ENCODE measurements around the gene POLR2F.
"Not testable (repeated sequence)": the region's sequence is repeated elsewhere in the genome, so short reads cannot be mapped to it uniquely, and the experiment has no call there.

The POLR2F gene

GRCh38 chr22:37925767-37926166, 27.7 kb upstream of the POLR2F start:
- no peak for DNase-seq

GRCh38 chr22:37926358-37926757, 27.1 kb upstream of the POLR2F start:
- no peak for DNase-seq

- DNase-seq: no peak
These were observed 26.5 kb upstream of the POLR2F start for GRCh38 chr22:37926771-37927636.

GRCh38 chr22:37927637-37927936, 25.9 kb upstream of the POLR2F start:
- DNase-seq: no peak

- no peak for DNase-seq
These were observed 24.1 kb upstream of the POLR2F start for GRCh38 chr22:37929390-37929789.

GRCh38 chr22:37930270-37930951, 23.1 kb upstream of the POLR2F start:
- no peak for DNase-seq

- DNase-seq: no peak
These were observed 22.5 kb upstream of the POLR2F start for GRCh38 chr22:37930952-37931440.

GRCh38 chr22:37931893-37932389, 21.6 kb upstream of the POLR2F start:
- DNase-seq: no peak

- no peak for DNase-seq
These were observed 21.1 kb upstream of the POLR2F start for GRCh38 chr22:37932401-37932800.

- DNase-seq: no peak
These were observed 20.5 kb upstream of the POLR2F start for GRCh38 chr22:37932821-37933578.

- DNase-seq: peak; percentile 83
These were observed 19.7 kb upstream of the POLR2F start for GRCh38 chr22:37933711-37934376.

- DNase-seq: no peak
These were observed 12.7 kb upstream of the POLR2F start for GRCh38 chr22:37940698-37941376.

GRCh38 chr22:37942133-37942532, 11.4 kb upstream of the POLR2F start:
- no peak for DNase-seq

- no peak for DNase-seq
These were observed 10.2 kb upstream of the POLR2F start for GRCh38 chr22:37943136-37943824.

- no peak for DNase-seq
These were observed 9.7 kb upstream of the POLR2F start for GRCh38 chr22:37943825-37944198.

- DNase-seq: not testable (repeated sequence)
These were observed 9.1 kb upstream of the POLR2F start for GRCh38 chr22:37944423-37944822.

GRCh38 chr22:37947142-37947795, 6.2 kb upstream of the POLR2F start:
- DNase-seq: not testable (repeated sequence)

GRCh38 chr22:37951305-37951704, 2.2 kb upstream of the POLR2F start:
- no peak for DNase-seq

GRCh38 chr22:37952629-37953028, 870 bp upstream of the POLR2F start:
- DNase-seq: not testable (repeated sequence)

- peak; percentile 13 for DNase-seq
These were observed 450 bp upstream of the POLR2F start for GRCh38 chr22:37953062-37953436.

GRCh38 chr22:37954686-37955085, 1.2 kb downstream of the POLR2F start:
- DNase-seq: no peak
